Measurements from ENCODE around the gene RBMS2.
A peak's percentile ranks its signal among the peaks of the same experiment; 100 is the strongest.

The RBMS2 gene

GRCh38 chr12:56517854-56518253 is 3.8 kb upstream of the RBMS2 start:
- Histone ChIP-seq H2BK5ac (ENCODE audit: low read depth, low read length, poor library complexity, severe bottlenecking) (no peak overlapping the region), H2AK5ac (ENCODE audit: low read length, severe bottlenecking) (peak overlapping the region; percentile 64)
- 94% methylated on average over 1 of the region's 2 CpGs for WGBS

GRCh38 chr12:56518570-56518969 is 3.0 kb upstream of the RBMS2 start:
- no peak overlapping the region for H3K27ac ChIP-seq (ENCODE audit: low read length, poor library complexity, severe bottlenecking)
- H3K14ac ChIP-seq (ENCODE audit: low read length in 2 of 2): no peak overlapping the region
- H2AFZ ChIP-seq (ENCODE audit: low read depth, low read length): peak overlapping the region; percentile 4
- H4K8ac ChIP-seq (ENCODE audit: low read length): peak overlapping the region; percentile 9
- H2BK5ac ChIP-seq (ENCODE audit: low read depth, low read length, poor library complexity, severe bottlenecking): no peak overlapping the region
- H3K9ac ChIP-seq (ENCODE audit: low read length): no peak overlapping the region
- H3K4ac ChIP-seq (ENCODE audit: low read depth in 1 of 2, low read length in 2 of 2): no peak overlapping the region
- H3K18ac ChIP-seq (ENCODE audit: low read depth in 1 of 2, low read length in 2 of 2): no peak overlapping the region
- H2BK12ac ChIP-seq (ENCODE audit: low read length in 2 of 2): no peak overlapping the region
- H3K4me1 ChIP-seq (ENCODE audit: control insufficient read depth, insufficient read depth, low read depth, low read length): peaks cover 3% of the 10 kb centered on the region
- no CpG with 5 or more reads among the region's 2 CpGs for WGBS
- H2BK120ac ChIP-seq (ENCODE audit: low read depth, low read length): no peak overlapping the region
- no peak overlapping the region for H3K4me2 ChIP-seq (ENCODE audit: low read length, poor library complexity, severe bottlenecking)
- peak; percentile 34 for DNase-seq
- no peak overlapping the region for H2BK15ac ChIP-seq (ENCODE audit: low read depth, poor library complexity, severe bottlenecking)
- no peaks in the 10 kb centered on the region for H3K27me3 ChIP-seq (ENCODE audit: control insufficient read depth in 1 of 2, insufficient read depth in 1 of 2, low read length in 2 of 2)
- no peak overlapping the region for H3K4me3 ChIP-seq (ENCODE audit: insufficient read depth in 1 of 2, low read depth in 1 of 2, low read length in 2 of 2)
- H3K9me3 ChIP-seq (ENCODE audit: control insufficient read depth, low read length): no peaks in the 10 kb centered on the region
- H3K36me3 ChIP-seq (ENCODE audit: control insufficient read depth in 1 of 2, insufficient read depth in 2 of 2, low read depth in 1 of 2, low read length in 2 of 2): no peaks in the 10 kb centered on the region
- no peak overlapping the region for H3K23ac ChIP-seq (ENCODE audit: low read length in 2 of 2)
- no peaks in the 10 kb centered on the region for H3K79me1 ChIP-seq (replicated peaks; ENCODE audit: low read length, poor library complexity, severe bottlenecking)
- H4K91ac ChIP-seq (ENCODE audit: low read length): no peak overlapping the region
- no peak overlapping the region for H2AK5ac ChIP-seq (ENCODE audit: low read length, severe bottlenecking)

More at GRCh38 chr12:56517854-56518253, 3.8 kb upstream of the RBMS2 start:
- Histone ChIP-seq H3K4me1 (ENCODE audit: control insufficient read depth, insufficient read depth, low read depth, low read length) (peaks cover 3% of the 10 kb centered on the region), H2BK15ac (ENCODE audit: low read depth, poor library complexity, severe bottlenecking) (peak overlapping the region; percentile 63), H3K23ac (ENCODE audit: low read length in 2 of 2) (no peak overlapping the region), H3K9me3 (ENCODE audit: control insufficient read depth, low read length) (no peaks in the 10 kb centered on the region), H3K9ac (ENCODE audit: low read length) (no peak overlapping the region), H2BK120ac (ENCODE audit: low read depth, low read length) (no peak overlapping the region), H2BK12ac (ENCODE audit: low read length in 2 of 2) (peak overlapping the region in 1 of 2 experiments; percentile 52), H3K27ac (ENCODE audit: low read length, poor library complexity, severe bottlenecking) (no peak overlapping the region), H3K18ac (ENCODE audit: low read depth in 1 of 2, low read length in 2 of 2) (no peak overlapping the region), H3K4ac (ENCODE audit: low read depth in 1 of 2, low read length in 2 of 2) (no peak overlapping the region), H3K79me1 (replicated peaks; ENCODE audit: low read length, poor library complexity, severe bottlenecking) (no peaks in the 10 kb centered on the region), H3K36me3 (ENCODE audit: control insufficient read depth in 1 of 2, insufficient read depth in 2 of 2, low read depth in 1 of 2, low read length in 2 of 2) (no peaks in the 10 kb centered on the region), H4K91ac (ENCODE audit: low read length) (no peak overlapping the region), H2AFZ (ENCODE audit: low read depth, low read length) (no peak overlapping the region), H3K27me3 (ENCODE audit: control insufficient read depth in 1 of 2, insufficient read depth in 1 of 2, low read length in 2 of 2) (no peaks in the 10 kb centered on the region), H4K8ac (ENCODE audit: low read length) (no peak overlapping the region), H3K4me3 (ENCODE audit: insufficient read depth in 1 of 2, low read depth in 1 of 2, low read length in 2 of 2) (no peak overlapping the region), H3K14ac (ENCODE audit: low read length in 2 of 2) (no peak overlapping the region), H3K4me2 (ENCODE audit: low read length, poor library complexity, severe bottlenecking) (no peak overlapping the region)
- DNase-seq: no peak

DNA sequence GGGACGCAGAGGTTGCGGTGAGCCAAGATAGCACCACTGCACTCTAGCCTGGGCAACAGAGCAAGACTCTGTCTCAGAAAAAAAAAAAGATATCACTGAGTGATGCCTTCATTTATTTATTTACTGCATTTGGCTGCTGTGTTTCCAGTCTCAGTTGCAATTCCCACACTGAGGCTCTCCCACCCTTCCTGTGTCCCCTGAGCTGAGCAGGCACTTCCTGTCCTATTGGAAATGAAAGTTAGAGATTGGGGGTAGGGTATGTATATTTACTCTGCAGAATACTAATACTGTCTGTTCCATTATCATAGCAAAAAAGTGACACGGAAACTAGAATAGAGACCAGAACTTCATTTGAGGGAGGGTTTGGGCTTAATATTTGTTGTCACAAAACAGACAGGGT is 1.6 kb upstream of the RBMS2 start:
- 85% methylated on average over 3 of the region's 3 CpGs for WGBS
- H3K36me3 ChIP-seq (ENCODE audit: control insufficient read depth in 1 of 2, insufficient read depth in 2 of 2, low read depth in 1 of 2, low read length in 2 of 2): peaks cover 0 to under 1% of the 10 kb centered on the region in 2 experiments
- no peak overlapping the region for H3K27ac ChIP-seq (ENCODE audit: low read length, poor library complexity, severe bottlenecking)
- no peak overlapping the region for H4K91ac ChIP-seq (ENCODE audit: low read length)
- H2BK15ac ChIP-seq (ENCODE audit: low read depth, poor library complexity, severe bottlenecking): no peak overlapping the region
- H3K9me3 ChIP-seq (ENCODE audit: control insufficient read depth, low read length): no peaks in the 10 kb centered on the region
- no peak overlapping the region for H3K23ac ChIP-seq (ENCODE audit: low read length in 2 of 2)
- peak overlapping the region in 1 of 2 experiments; percentile 84 for H3K4me3 ChIP-seq (ENCODE audit: insufficient read depth in 1 of 2, low read depth in 1 of 2, low read length in 2 of 2)
- no peak overlapping the region for H2BK5ac ChIP-seq (ENCODE audit: low read depth, low read length, poor library complexity, severe bottlenecking)
- peak; percentile 51 for DNase-seq
- H2AK5ac ChIP-seq (ENCODE audit: low read length, severe bottlenecking): no peak overlapping the region
- H3K27me3 ChIP-seq (ENCODE audit: control insufficient read depth in 1 of 2, insufficient read depth in 1 of 2, low read length in 2 of 2): no peaks in the 10 kb centered on the region
- no peak overlapping the region for H3K14ac ChIP-seq (ENCODE audit: low read length in 2 of 2)
- no peak overlapping the region for H2BK120ac ChIP-seq (ENCODE audit: low read depth, low read length)
- peaks cover 5% of the 10 kb centered on the region for H3K4me1 ChIP-seq (ENCODE audit: control insufficient read depth, insufficient read depth, low read depth, low read length)
- H3K9ac ChIP-seq (ENCODE audit: low read length): peak overlapping the region; percentile 95
- no peak overlapping the region for H2AFZ ChIP-seq (ENCODE audit: low read depth, low read length)
- H3K4me2 ChIP-seq (ENCODE audit: low read length, poor library complexity, severe bottlenecking): no peak overlapping the region
- H3K18ac ChIP-seq (ENCODE audit: low read depth in 1 of 2, low read length in 2 of 2): no peak overlapping the region
- no peak overlapping the region for H4K8ac ChIP-seq (ENCODE audit: low read length)
- H3K4ac ChIP-seq (ENCODE audit: low read depth in 1 of 2, low read length in 2 of 2): no peak overlapping the region
- no peak overlapping the region for H2BK12ac ChIP-seq (ENCODE audit: low read length in 2 of 2)
- H3K79me1 ChIP-seq (replicated peaks; ENCODE audit: low read length, poor library complexity, severe bottlenecking): no peaks in the 10 kb centered on the region

GRCh38 chr12:56520506-56520905 is 1.1 kb upstream of the RBMS2 start:
- Histone ChIP-seq H3K9me3 (ENCODE audit: control insufficient read depth, low read length) (no peaks in the 10 kb centered on the region), H3K27me3 (ENCODE audit: control insufficient read depth in 1 of 2, insufficient read depth in 1 of 2, low read length in 2 of 2) (no peaks in the 10 kb centered on the region), H3K4me1 (ENCODE audit: control insufficient read depth, insufficient read depth, low read depth, low read length) (peaks cover 7% of the 10 kb centered on the region), H2AK5ac (ENCODE audit: low read length, severe bottlenecking) (no peak overlapping the region), H4K91ac (ENCODE audit: low read length) (no peak overlapping the region), H3K4ac (ENCODE audit: low read depth in 1 of 2, low read length in 2 of 2) (no peak overlapping the region), H3K18ac (ENCODE audit: low read depth in 1 of 2, low read length in 2 of 2) (no peak overlapping the region), H2BK120ac (ENCODE audit: low read depth, low read length) (no peak overlapping the region), H3K4me2 (ENCODE audit: low read length, poor library complexity, severe bottlenecking) (no peak overlapping the region), H4K8ac (ENCODE audit: low read length) (no peak overlapping the region), H2BK15ac (ENCODE audit: low read depth, poor library complexity, severe bottlenecking) (no peak overlapping the region), H3K79me1 (replicated peaks; ENCODE audit: low read length, poor library complexity, severe bottlenecking) (no peaks in the 10 kb centered on the region), H3K4me3 (ENCODE audit: insufficient read depth in 1 of 2, low read depth in 1 of 2, low read length in 2 of 2) (peak overlapping the region in 1 of 2 experiments; percentile 84), H2BK12ac (ENCODE audit: low read length in 2 of 2) (no peak overlapping the region), H3K23ac (ENCODE audit: low read length in 2 of 2) (no peak overlapping the region), H3K9ac (ENCODE audit: low read length) (peak overlapping the region; percentile 95), H3K27ac (ENCODE audit: low read length, poor library complexity, severe bottlenecking) (no peak overlapping the region), H2BK5ac (ENCODE audit: low read depth, low read length, poor library complexity, severe bottlenecking) (no peak overlapping the region), H3K36me3 (ENCODE audit: control insufficient read depth in 1 of 2, insufficient read depth in 2 of 2, low read depth in 1 of 2, low read length in 2 of 2) (peaks cover 0 to 5% of the 10 kb centered on the region in 2 experiments), H2AFZ (ENCODE audit: low read depth, low read length) (no peak overlapping the region), H3K14ac (ENCODE audit: low read length in 2 of 2) (no peak overlapping the region)
- no CpG with 5 or more reads among the region's 1 CpG for WGBS
- DNase-seq: peak; percentile 26

Measured in mesenchymal stem cell (in vitro differentiated cells and primary cell).